Measurements from ENCODE around the gene ACOX2. TPM values are rescaled to one million over a fixed set of nuclear protein-coding genes. Genes with fewer than 3 reads are reported as not detected.

The ACOX2 gene
- total and polyA plus RNA-seq, 2 of the 13 experiments (the other 11 are each of a cell fraction or from before 2014, with no cell fraction given), result 42.6 to 98.5 TPM

DNA sequence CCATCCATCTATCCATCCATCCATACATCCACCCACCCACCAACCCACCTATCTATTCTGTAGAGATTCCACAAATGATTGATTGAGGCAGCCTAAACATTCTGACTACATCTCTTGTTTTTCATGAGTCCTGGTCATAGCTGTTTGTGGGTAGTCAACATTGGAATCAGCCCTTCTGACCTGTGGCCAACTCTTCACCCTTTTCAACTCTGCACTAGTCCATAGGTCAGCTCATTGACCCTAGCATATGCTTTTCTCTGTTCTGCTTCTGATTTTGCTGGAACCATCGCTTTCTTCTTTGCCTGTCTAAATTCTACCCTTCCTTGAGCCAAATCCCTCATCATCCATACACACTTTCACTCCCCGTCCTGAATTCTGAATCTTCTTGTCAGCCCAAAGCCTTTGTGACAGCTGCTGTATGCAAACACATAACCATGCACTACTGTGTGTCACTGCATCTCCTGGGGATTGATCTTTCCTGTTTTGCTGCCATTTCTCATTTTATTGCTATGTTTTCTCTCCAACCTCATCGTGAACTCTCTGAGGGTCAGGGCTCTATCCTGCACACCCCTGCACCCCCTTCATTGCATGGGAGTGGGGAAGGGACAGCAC, 61.9 kb downstream of the ACOX2 start (continued):
- TF ChIP-seq, protein P1, sequence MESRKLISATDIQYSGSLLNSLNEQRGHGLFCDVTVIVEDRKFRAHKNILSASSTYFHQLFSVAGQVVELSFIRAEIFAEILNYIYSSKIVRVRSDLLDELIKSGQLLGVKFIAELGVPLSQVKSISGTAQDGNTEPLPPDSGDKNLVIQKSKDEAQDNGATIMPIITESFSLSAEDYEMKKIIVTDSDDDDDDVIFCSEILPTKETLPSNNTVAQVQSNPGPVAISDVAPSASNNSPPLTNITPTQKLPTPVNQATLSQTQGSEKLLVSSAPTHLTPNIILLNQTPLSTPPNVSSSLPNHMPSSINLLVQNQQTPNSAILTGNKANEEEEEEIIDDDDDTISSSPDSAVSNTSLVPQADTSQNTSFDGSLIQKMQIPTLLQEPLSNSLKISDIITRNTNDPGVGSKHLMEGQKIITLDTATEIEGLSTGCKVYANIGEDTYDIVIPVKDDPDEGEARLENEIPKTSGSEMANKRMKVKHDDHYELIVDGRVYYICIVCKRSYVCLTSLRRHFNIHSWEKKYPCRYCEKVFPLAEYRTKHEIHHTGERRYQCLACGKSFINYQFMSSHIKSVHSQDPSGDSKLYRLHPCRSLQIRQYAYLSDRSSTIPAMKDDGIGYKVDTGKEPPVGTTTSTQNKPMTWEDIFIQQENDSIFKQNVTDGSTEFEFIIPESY (CRISPR knock-in tag; IDR thresholded peaks at IDR 0.05), result peak; percentile 22; the same call in 1 of the 2 replicates
- no peak for TF ChIP-seq NR1H2 (CRISPR knock-in tag; IDR thresholded peaks at IDR 0.05; ENCODE audit: borderline replicate concordance, low read depth)
- peak; percentile 75; the same call in 1 of the 2 replicates for TF ChIP-seq ZNF317 (CRISPR knock-in tag; IDR thresholded peaks at IDR 0.05)
- TF ChIP-seq, protein P2, sequence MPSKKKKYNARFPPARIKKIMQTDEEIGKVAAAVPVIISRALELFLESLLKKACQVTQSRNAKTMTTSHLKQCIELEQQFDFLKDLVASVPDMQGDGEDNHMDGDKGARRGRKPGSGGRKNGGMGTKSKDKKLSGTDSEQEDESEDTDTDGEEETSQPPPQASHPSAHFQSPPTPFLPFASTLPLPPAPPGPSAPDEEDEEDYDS (CRISPR knock-in tag; IDR thresholded peaks at IDR 0.05), result no peak
- no peak for TF ChIP-seq ZNF703 (CRISPR knock-in tag; IDR thresholded peaks at IDR 0.05; ENCODE audit: borderline replicate concordance)
- peak; percentile 95 for TF ChIP-seq HNF4G (IDR thresholded peaks at IDR 0.05; ENCODE audit: borderline replicate concordance, low read depth, low read length)
- TF ChIP-seq HNF4G (CRISPR knock-in tag; IDR thresholded peaks at IDR 0.05; ENCODE audit: borderline replicate concordance, low read depth), result peak; percentile 81; the same call in 1 of the 2 replicates
- no peak for TF ChIP-seq ETV6 (CRISPR knock-in tag; conservative IDR thresholded peaks at IDR 0.05)
- TF ChIP-seq, protein P3, sequence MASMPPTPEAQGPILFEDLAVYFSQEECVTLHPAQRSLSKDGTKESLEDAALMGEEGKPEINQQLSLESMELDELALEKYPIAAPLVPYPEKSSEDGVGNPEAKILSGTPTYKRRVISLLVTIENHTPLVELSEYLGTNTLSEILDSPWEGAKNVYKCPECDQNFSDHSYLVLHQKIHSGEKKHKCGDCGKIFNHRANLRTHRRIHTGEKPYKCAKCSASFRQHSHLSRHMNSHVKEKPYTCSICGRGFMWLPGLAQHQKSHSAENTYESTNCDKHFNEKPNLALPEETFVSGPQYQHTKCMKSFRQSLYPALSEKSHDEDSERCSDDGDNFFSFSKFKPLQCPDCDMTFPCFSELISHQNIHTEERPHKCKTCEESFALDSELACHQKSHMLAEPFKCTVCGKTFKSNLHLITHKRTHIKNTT (CRISPR knock-in tag; IDR thresholded peaks at IDR 0.05), result no peak
- TF ChIP-seq FOXK1 (CRISPR knock-in tag; IDR thresholded peaks at IDR 0.05; ENCODE audit: borderline replicate concordance, low read depth), result peak; percentile 41; the same call in 1 of the 2 replicates
